NCI-H460 (cell line): ENCODE results near the gene ATP6V1C2. TPM values are rescaled to one million over a fixed set of nuclear protein-coding genes. Genes with fewer than 3 reads are reported as not detected.
A peak's percentile ranks its signal among the peaks of the same experiment; 100 is the strongest.

Experiments used
- DNase-seq: peaks from one replicate; pipeline ENCODE4 v3.0.0-alpha.2; 2016; ENCODE audit warnings: low read depth; ENCODE audit errors: extremely low read depth
- small RNA-seq, 2 experiments: library from RNA; depleted of rRNA; stranded (forward); fragments of <200 nt; gene quantifications; one replicate each; pipeline ENCODE3, GENCODE V24; 2014
- total RNA-seq: library from RNA; depleted of rRNA; stranded (reverse); fragments of >200 nt; shearing (Covaris generic); gene quantifications from 2 replicates; pipeline ENCODE4 v1.2.3, GENCODE V29; 2014; rRNA removed

Gene ATP6V1C2
- total RNA-seq, 1 experiment from 2014 or later: 0.72 TPM

DNA sequence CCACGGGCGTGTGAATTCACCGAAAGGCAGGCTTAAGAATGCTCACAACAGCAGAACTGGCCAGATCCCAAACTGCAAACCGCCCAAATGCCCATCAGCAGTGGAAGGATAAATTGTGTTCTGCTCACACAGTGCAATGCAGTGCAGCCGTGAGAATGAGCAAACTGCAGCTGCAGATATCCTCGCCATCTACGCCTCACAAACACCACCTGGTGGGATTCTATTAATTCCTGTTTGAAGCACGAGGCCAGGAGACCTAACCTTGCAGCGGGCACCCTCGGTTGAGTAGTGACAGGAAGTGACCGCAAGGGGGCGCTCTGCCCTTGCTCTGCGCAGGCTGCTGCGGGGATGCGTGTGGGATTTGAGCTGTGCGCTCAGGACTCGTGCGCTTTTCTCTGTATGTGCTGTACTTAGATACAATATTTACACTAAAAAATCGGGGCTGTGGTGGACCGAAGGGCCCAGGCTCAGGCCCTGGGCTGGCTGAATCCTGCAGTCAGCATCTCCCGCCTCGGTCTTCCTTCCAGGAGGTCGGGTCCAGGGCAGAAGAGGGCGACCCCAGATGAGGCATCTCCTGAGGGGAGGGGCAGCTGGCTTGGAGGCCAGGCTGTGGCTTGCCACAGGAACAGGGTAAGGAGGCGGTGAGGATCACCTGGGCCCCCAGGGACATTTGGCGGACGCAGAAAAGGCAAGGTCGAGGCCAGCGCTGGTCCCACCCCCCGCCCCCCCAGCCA is 110.9 kb downstream of the ATP6V1C2 start:
- DNase-seq: peak; percentile 71

DNA sequence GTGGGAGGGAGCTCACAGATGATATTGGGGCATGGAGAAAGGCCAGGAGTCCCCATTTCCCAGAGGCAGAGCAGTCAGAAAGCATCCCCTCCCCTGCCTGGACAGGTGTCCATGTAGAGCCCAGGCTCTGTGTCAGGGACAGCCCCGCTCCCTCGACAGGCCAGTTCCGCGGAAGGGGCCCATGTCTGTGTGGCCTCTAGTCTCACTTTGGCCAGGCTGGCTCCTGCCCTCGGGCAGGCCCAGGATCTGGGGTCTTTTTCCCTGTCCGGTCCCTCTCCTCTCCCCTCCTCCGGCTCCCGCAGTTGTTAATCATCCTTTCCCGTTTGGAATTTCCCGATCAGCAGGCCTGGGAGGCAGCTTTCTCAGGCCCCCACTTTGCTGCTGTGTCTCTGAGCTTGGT is 111.6 kb downstream of the ATP6V1C2 start:
- DNase-seq: no peak

DNA sequence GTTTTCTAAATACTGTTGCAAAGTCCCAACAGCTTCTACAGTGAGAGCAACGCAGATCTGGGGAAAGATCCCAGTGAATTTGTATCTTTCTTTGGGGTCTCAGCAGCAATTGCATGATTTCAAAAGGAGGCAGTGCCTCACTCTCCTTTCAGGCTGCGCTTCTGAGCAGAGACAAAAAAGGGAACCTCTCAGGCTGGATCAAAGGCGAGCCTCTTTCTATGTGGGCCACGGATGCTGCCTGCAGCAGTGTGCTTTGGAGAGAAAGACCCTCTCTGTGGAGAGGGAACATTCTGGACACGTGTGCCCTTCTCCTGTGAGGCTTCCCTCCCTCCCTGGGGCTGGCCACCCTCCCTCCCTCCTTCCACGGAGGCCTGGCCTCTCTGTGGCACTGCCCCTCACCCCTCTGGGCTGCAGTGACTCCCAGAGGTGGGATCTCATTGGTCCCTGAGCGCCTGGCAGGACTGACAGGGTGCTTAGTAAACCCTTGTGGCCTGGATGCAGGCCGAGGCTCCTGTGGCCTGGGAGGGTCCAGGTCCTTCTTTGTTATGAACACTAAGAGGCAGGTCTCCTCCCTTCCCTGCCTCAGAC is 112.7 kb downstream of the ATP6V1C2 start:
- DNase-seq: no peak

Small RNA genes lying within 50 kb of the gene (small RNA-seq; reads per million reads assigned to genes)
- gene RNU7-138P (0 reads per million in 2 experiments), gene RNU7-176P (0 reads per million in 2 experiments)

Other genes starting within 250 kb of the ATP6V1C2 start
- gene NOL10, start 31.7 kb upstream of the ATP6V1C2 start, total RNA-seq: 42.9 and 52.4 TPM in 2 replicates
- gene PDIA6, start 91.2 kb downstream of the ATP6V1C2 start, total RNA-seq: 506 and 548 TPM in 2 replicates
- gene KCNF1, start 190.3 kb downstream of the ATP6V1C2 start, total RNA-seq: 1.6 and 2.3 TPM in 2 replicates